H1 (cell line): ENCODE measurements around the gene OAT.

Experiments used
- CEBPB ChIP-seq: IDR thresholded peaks from 2 replicates; pipeline ENCODE4 v1.6.1; 2012; ENCODE audit warnings: low read depth, low read length
- CREB1 ChIP-seq: IDR thresholded peaks from 2 replicates; pipeline ENCODE4 v1.6.1; 2012; ENCODE audit warnings: inconsistent platforms
- JUN ChIP-seq: IDR thresholded peaks from 2 replicates; pipeline ENCODE4 v1.6.1; 2011; ENCODE audit warnings: low read depth, mild to moderate bottlenecking, improper control_type of control experiment, low read length
- JUND ChIP-seq: IDR thresholded peaks from 2 replicates; pipeline ENCODE4 v1.6.1; 2011; ENCODE audit warnings: mild to moderate bottlenecking, improper control_type of control experiment, low read length
- POLR2AphosphoS5 ChIP-seq: IDR thresholded peaks from 2 replicates; pipeline ENCODE4 v1.6.1; 2011; ENCODE audit warnings: low read depth, low read length
- ZNF274 ChIP-seq: IDR thresholded peaks from 2 replicates; pipeline ENCODE4 v1.7.0; 2012; ENCODE audit warnings: low read length, borderline replicate concordance; ENCODE audit errors: extremely low read depth
- TF ChIP-seq, protein P1 (sequence below), 3 experiments: IDR thresholded peaks; 1 replicate in 2 of 3; 2 replicates in 1 of 3; pipeline versions ENCODE4 v1.5.1 to v1.6.1; 2011; ENCODE audit warnings: low read length in 3 of 3, mild to moderate bottlenecking in 3 of 3, inconsistent platforms in 2 of 3, low read depth in 1 of 3, moderate library complexity in 1 of 3; ENCODE audit not compliant: insufficient read depth in 1 of 3; ENCODE audit errors: control extremely low read depth in 1 of 3
- TF ChIP-seq, protein P2 (sequence below): IDR thresholded peaks from 2 replicates; pipeline ENCODE4 v1.6.1; 2012; ENCODE audit warnings: inconsistent platforms

DNA sequence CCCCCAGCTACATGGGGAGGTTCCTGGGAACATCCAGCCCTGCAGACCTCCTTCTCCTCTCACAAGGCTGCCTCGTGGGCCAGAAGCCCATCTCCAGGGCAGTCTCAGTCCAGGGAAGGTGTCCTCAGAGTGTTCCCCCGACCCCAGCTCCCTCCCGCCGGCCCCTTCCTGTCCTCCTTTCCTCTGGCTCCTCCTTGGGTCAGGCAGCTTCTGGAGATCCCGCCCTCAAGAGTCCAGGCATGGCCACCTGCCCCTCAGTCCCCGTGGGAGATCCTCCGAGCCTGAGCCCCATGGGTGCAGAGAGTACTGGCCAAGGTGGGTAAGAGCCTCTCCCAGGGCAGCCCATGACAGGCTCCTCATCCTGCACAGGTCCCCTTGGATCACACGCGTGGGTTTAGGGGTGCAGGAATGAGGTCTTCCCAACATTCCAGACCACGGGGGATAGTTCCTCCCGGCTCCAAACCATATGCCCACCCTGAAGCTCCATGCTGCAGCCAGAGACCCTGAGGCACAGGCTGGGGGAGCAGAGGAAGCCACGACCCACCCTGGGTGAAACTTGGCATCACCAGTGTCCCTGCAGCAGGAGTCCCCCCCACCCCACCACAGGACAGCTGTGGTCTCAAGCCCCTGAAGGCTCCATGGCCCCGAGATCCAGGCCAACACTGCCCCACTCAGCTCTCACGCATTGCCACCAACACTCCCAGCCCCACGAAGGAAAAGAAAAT lies 65.5 kb downstream of the OAT start:
- TF ChIP-seq, protein P1, sequence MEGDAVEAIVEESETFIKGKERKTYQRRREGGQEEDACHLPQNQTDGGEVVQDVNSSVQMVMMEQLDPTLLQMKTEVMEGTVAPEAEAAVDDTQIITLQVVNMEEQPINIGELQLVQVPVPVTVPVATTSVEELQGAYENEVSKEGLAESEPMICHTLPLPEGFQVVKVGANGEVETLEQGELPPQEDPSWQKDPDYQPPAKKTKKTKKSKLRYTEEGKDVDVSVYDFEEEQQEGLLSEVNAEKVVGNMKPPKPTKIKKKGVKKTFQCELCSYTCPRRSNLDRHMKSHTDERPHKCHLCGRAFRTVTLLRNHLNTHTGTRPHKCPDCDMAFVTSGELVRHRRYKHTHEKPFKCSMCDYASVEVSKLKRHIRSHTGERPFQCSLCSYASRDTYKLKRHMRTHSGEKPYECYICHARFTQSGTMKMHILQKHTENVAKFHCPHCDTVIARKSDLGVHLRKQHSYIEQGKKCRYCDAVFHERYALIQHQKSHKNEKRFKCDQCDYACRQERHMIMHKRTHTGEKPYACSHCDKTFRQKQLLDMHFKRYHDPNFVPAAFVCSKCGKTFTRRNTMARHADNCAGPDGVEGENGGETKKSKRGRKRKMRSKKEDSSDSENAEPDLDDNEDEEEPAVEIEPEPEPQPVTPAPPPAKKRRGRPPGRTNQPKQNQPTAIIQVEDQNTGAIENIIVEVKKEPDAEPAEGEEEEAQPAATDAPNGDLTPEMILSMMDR (IDR thresholded peaks at IDR 0.05; ENCODE audit: control extremely low read depth in 1 of 3, insufficient read depth in 1 of 3, low read depth in 1 of 3, low read length in 3 of 3): no peak
- TF ChIP-seq JUN: no peak
- TF ChIP-seq CREB1: no peak
- TF ChIP-seq CEBPB: no peak
- no peak for TF ChIP-seq ZNF274
- no peak for TF ChIP-seq JUND
- TF ChIP-seq, protein P2, sequence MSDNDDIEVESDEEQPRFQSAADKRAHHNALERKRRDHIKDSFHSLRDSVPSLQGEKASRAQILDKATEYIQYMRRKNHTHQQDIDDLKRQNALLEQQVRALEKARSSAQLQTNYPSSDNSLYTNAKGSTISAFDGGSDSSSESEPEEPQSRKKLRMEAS: no peak
- no peak for TF ChIP-seq POLR2AphosphoS5
